HEK293T (cell line): ENCODE measurements around the gene BCAP29.
"Not testable (repeated sequence)": the region's sequence is repeated elsewhere in the genome, so short reads cannot be mapped to it uniquely, and the experiment has no call there.

Source experiments
- CTCF ChIA-PET: fragments of 350-600 bp; formaldehyde crosslinking; extraction: SDS; loops from one replicate; lab custom pipeline; 2021; ENCODE audit warnings: antibody characterized with exemption, inconsistent platforms; lab: Yijun Ruan, JAX
- POLR2A ChIA-PET: fragments of 350-600 bp; formaldehyde crosslinking; extraction: SDS; loops from one replicate; lab custom pipeline; 2020; ENCODE audit warnings: antibody characterized with exemption, inconsistent platforms; lab: Yijun Ruan, JAX
- DNase-seq: peaks from one replicate; pipeline ENCODE4 v3.0.0; 2012; ENCODE audit warnings: mixed read lengths; ENCODE audit errors: extremely low spot score
- ARNT ChIP-seq: fragments of 450-650 bp; IDR thresholded peaks from 2 replicates; pipeline ENCODE4 v1.6.1; 2017; ENCODE audit warnings: mild to moderate bottlenecking
- BHLHE40 ChIP-seq: fragments of 450-650 bp; IDR thresholded peaks from 2 replicates; pipeline ENCODE4 v1.6.1; 2016; ENCODE audit warnings: mild to moderate bottlenecking, moderate library complexity, borderline replicate concordance
- CTBP1 ChIP-seq: fragments of 450-650 bp; IDR thresholded peaks from 2 replicates; pipeline ENCODE4 v1.6.1; 2016; ENCODE audit warnings: borderline replicate concordance
- ELF4 ChIP-seq: fragments of 450-650 bp; IDR thresholded peaks from 2 replicates; pipeline ENCODE4 v1.6.1; 2017; ENCODE audit warnings: antibody characterized with exemption
- FOXA1 ChIP-seq: fragments of 450-650 bp; IDR thresholded peaks from 2 replicates; pipeline ENCODE4 v1.6.1; 2016; ENCODE audit warnings: mild to moderate bottlenecking
- FOXK2 ChIP-seq: fragments of 450-650 bp; IDR thresholded peaks from 2 replicates; pipeline ENCODE4 v1.6.1; 2016; ENCODE audit warnings: mild to moderate bottlenecking
- FOXM1 ChIP-seq: fragments of 450-650 bp; IDR thresholded peaks from 2 replicates; pipeline ENCODE4 v1.6.1; 2017; ENCODE audit warnings: mild to moderate bottlenecking, borderline replicate concordance
- HDGF ChIP-seq: fragments of 450-650 bp; IDR thresholded peaks from 2 replicates; pipeline ENCODE4 v1.6.1; 2017; ENCODE audit warnings: antibody characterized with exemption, borderline replicate concordance
- L3MBTL2 ChIP-seq: fragments of 450-650 bp; conservative IDR thresholded peaks from 2 replicates; pipeline ENCODE4 v1.6.1; 2016; ENCODE audit warnings: mild to moderate bottlenecking
- LEF1 ChIP-seq: fragments of 450-650 bp; IDR thresholded peaks from 2 replicates; pipeline ENCODE4 v1.6.1; 2017; ENCODE audit warnings: mild to moderate bottlenecking, borderline replicate concordance
- NFRKB ChIP-seq: fragments of 450-650 bp; IDR thresholded peaks from 2 replicates; pipeline ENCODE4 v1.6.1; 2016; ENCODE audit warnings: mild to moderate bottlenecking, moderate library complexity
- PKNOX1 ChIP-seq: fragments of 450-650 bp; IDR thresholded peaks from 2 replicates; pipeline ENCODE4 v1.6.1; 2016
- SP1 ChIP-seq: fragments of 450-650 bp; IDR thresholded peaks from 2 replicates; pipeline ENCODE4 v1.6.1; 2017
- SUZ12 ChIP-seq: fragments of 450-650 bp; IDR thresholded peaks from 2 replicates; pipeline ENCODE4 v1.6.1; 2016; ENCODE audit warnings: mild to moderate bottlenecking
- TARDBP ChIP-seq: fragments of 450-650 bp; IDR thresholded peaks from 2 replicates; pipeline ENCODE4 v1.6.1; 2016
- ZNF384 ChIP-seq: fragments of 450-650 bp; IDR thresholded peaks from 2 replicates; pipeline ENCODE4 v1.6.1; 2016

The BCAP29 gene, protein sequence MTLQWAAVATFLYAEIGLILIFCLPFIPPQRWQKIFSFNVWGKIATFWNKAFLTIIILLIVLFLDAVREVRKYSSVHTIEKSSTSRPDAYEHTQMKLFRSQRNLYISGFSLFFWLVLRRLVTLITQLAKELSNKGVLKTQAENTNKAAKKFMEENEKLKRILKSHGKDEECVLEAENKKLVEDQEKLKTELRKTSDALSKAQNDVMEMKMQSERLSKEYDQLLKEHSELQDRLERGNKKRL

GRCh38 chr7:107579885-107580715 lies at the start of gene BCAP29:
TSS of gene BCAP29 (plus strand) at chr7:107580246. CDS start at chr7:107580773, 527 bp downstream.
- CTCF ChIA-PET = no interaction called here
- POLR2A ChIA-PET = interaction anchor here (0.6 to 1.5 kb wide), 2 partner anchors 11 to 16 kb away, joined by 3 to 5 read pairs; partner anchors contain the start of genes COG5 and DUS4L
- peak; percentile 77 for DNase-seq
- TF ChIP-seq HDGF (no peak), LEF1 (peak; percentile 84), L3MBTL2 (peak; percentile 19; the same call in 1 of the 2 replicates), FOXA1 (no peak), ELF4 (no peak), CTBP1 (no peak), FOXM1 (peak; percentile 63)

GRCh38 chr7:107530751-107531150 lies 49.3 kb upstream of the BCAP29 start:
- POLR2A ChIA-PET = no interaction called here
- no peak for DNase-seq
- CTCF ChIA-PET = interaction anchor here (0.6 kb wide), 1 partner anchor 25 kb away, joined by 3 read pairs; no protein-coding TSS in a partner anchor
- no peak for TF ChIP-seq SP1
- no peak for TF ChIP-seq CTBP1
- TF ChIP-seq SUZ12 = no peak
- TF ChIP-seq ZNF384 = no peak
- no peak for TF ChIP-seq BHLHE40
- no peak for TF ChIP-seq NFRKB
- no peak for TF ChIP-seq LEF1
- TF ChIP-seq FOXA1 = no peak
- TF ChIP-seq L3MBTL2 = no peak
- TF ChIP-seq ARNT = no peak
- TF ChIP-seq FOXK2 = no peak
- no peak for TF ChIP-seq ELF4
- TF ChIP-seq FOXM1 = no peak
- TF ChIP-seq TARDBP = no peak
- no peak for TF ChIP-seq PKNOX1
- TF ChIP-seq HDGF = no peak

GRCh38 chr7:107534139-107534538 lies 45.9 kb upstream of the BCAP29 start:
- ChIA-PET POLR2A (no interaction called here), CTCF (no interaction called here)
- no peak for TF ChIP-seq SUZ12
- no peak for TF ChIP-seq TARDBP
- no peak for TF ChIP-seq CTBP1
- no peak for TF ChIP-seq FOXA1
- TF ChIP-seq PKNOX1 = no peak
- no peak for TF ChIP-seq LEF1
- TF ChIP-seq FOXK2 = no peak
- TF ChIP-seq HDGF = no peak
- no peak for TF ChIP-seq ELF4
- no peak for DNase-seq

DNA sequence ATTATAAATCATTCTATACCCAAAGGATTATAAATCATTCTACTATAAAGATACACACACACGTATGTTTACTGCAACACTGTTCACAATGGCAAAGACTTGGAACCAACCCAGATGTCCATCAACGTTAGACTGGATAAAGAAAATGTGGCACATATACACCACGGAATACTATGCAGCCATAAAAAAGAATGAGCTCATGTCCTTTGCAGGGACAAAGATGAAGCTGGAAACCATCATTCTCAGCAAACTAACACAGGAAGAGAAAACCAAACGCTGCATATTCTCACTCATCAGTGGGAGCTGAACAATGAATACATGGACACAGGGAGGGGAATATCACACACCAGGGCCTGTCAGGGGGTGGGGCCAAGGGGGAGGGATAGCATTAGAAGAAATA lies 42.8 kb upstream of the BCAP29 start:
- CTCF ChIA-PET, POLR2A ChIA-PET, DNase-seq: not testable (repeated sequence)

GRCh38 chr7:107538001-107538400 lies 42.0 kb upstream of the BCAP29 start:
- POLR2A ChIA-PET = no interaction called here
- CTCF ChIA-PET = no interaction called here
- no peak for DNase-seq
- no peak for TF ChIP-seq FOXM1
- no peak for TF ChIP-seq ELF4
- TF ChIP-seq SP1 = no peak
- TF ChIP-seq SUZ12 = no peak
- TF ChIP-seq FOXK2 = no peak
- no peak for TF ChIP-seq L3MBTL2
- TF ChIP-seq ZNF384 = no peak
- no peak for TF ChIP-seq LEF1
- no peak for TF ChIP-seq PKNOX1
- TF ChIP-seq HDGF = no peak
- no peak for TF ChIP-seq ARNT
- no peak for TF ChIP-seq FOXA1

DNA sequence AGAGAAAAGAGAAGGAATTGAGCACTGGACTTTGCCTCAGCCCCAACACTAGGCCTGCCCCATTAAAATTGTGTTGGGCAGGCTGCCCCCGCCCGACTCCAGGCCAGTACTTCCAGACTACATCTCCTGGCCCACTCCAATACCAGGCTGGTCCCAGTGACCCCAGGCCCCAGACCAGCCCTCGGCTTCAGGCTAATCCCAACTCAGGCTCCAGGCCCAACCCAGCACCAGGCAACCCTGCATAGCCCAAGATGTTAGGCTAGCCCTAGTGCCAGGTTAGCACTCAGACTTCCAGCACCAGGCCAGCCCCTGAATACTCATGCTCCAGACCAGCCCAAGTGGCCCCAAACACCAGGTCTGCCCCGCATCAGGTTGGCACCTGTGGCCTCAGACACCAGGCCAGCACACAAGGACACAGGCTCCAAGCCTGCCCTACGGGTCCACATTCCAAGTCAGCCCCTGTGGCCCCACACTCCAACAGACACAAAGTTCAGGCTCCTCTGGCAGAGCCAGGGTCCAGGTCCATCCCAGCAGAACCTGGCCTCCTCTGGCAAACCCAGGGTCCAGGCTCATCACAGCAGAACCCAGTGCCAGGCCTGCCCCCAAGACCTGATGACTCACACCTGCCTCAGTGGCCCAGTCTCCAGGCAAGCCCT lies 36.6 kb upstream of the BCAP29 start:
- POLR2A ChIA-PET = no interaction called here
- TF ChIP-seq TARDBP = no peak
- no peak for TF ChIP-seq FOXK2
- no peak for TF ChIP-seq ARNT
- TF ChIP-seq SUZ12 = no peak
- TF ChIP-seq FOXA1 = no peak
- no peak for TF ChIP-seq NFRKB
- no peak for TF ChIP-seq FOXM1
- no peak for TF ChIP-seq PKNOX1
- TF ChIP-seq L3MBTL2 = no peak
- no peak for TF ChIP-seq BHLHE40
- no peak for TF ChIP-seq SP1
- no peak for TF ChIP-seq ELF4
- no peak for TF ChIP-seq HDGF
- TF ChIP-seq CTBP1 = no peak
- no peak for TF ChIP-seq LEF1
- no peak for TF ChIP-seq ZNF384
- CTCF ChIA-PET = no interaction called here
- DNase-seq = no peak
